ENCODE data around the gene LEF1.
"Not testable (repeated sequence)": the region's sequence is repeated elsewhere in the genome, so short reads cannot be mapped to it uniquely, and the experiment has no call there.

Gene LEF1

GRCh38 chr4:108029016-108029720 is 139.6 kb downstream of the LEF1 start:
- no peak for DNase-seq

GRCh38 chr4:108024878-108025165 is 143.9 kb downstream of the LEF1 start:
- DNase-seq, result no peak

DNA sequence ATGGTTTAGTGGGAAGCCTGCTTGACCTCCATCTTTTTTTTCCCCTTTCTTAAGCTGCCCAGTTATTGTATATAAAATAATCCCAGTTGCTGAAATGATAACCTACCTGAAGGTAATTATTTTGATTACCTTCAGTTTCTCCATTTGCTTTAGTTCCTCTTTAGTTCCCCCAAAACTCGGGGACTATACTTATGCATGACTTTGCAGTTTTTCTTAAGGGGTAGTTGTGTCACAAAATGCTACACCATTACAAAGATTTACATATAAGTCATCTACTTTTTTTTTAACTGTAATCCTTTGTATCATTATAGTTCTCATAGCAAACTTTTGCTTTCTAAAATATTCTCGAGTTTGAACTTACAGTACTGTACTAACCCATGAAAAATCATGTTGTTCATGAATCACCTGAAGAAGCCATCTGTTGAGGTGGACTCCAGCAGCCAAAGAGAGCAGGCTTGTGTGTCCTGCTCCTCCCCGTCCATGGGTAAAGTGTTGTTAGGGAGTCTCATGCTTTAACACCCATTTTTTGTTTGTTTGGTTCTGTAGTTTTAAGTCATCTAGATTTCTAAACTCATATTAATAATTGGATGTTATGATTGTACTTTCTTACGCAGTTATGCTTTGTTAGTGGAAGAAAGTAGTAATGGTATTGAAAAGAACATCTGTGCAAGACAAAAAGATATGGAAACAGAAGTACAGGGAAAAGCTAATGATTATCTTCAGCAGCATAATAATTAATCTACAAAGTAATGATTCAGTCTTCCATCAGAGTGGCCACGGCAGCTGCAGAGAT is 144.5 kb downstream of the LEF1 start:
- DNase-seq, result no peak

- no peak for DNase-seq
Measured at GRCh38 chr4:108018884-108019187, 149.9 kb downstream of the LEF1 start.

- peak; percentile 56 for DNase-seq
Measured at GRCh38 chr4:108018040-108018883, 150.5 kb downstream of the LEF1 start.

- no peak for DNase-seq
Measured at GRCh38 chr4:108013955-108014354, 154.8 kb downstream of the LEF1 start.

- no peak for DNase-seq
Measured at GRCh38 chr4:108013327-108013726, 155.4 kb downstream of the LEF1 start.

DNA sequence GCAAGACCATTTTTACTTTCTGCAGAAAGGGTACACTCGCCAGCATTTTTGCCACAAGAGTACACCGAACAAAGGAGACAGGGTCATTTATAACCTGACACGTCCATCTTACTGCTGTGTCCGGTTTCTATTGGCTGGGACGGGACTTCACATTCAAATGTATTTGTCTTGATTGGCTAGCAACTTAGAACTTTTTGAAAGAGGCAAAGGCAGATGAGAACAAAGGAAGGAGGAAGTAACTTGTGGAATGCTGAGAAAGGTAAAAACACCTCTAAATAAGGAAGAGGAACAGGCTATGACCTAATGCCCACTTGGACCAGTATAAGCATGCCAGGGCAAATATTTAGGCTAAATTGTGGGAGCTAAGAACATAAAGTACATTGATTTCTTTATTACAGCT is 156.3 kb downstream of the LEF1 start:
- not testable (repeated sequence) for DNase-seq

DNA sequence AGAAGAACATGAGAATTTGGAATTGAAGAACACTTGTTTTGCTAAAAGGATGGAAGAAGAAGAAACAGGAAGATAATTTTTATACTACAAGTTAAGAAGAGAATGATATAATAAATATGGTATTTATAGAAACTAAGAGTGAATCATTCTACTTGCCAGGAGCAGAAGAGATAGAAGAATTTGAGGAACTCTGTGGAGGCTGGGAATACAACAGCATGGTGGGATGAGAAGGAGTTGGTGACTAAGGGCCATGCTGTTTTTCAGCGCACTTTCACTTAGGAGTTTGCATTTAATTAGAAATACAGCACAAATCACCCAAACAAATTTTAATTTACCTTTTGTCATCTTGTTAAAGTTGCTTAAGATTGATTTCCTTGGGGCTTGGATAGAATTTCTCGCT is 158.6 kb downstream of the LEF1 start:
- DNase-seq, result no peak

- DNase-seq, result no peak
Measured at GRCh38 chr4:108008721-108009120, 160.0 kb downstream of the LEF1 start.

GRCh38 chr4:108007984-108008383 is 160.7 kb downstream of the LEF1 start:
- no peak for DNase-seq

GRCh38 chr4:108006361-108006760 is 162.4 kb downstream of the LEF1 start:
- no peak for DNase-seq

GRCh38 chr4:108005807-108006206 is 162.9 kb downstream of the LEF1 start:
- no peak for DNase-seq

DNA sequence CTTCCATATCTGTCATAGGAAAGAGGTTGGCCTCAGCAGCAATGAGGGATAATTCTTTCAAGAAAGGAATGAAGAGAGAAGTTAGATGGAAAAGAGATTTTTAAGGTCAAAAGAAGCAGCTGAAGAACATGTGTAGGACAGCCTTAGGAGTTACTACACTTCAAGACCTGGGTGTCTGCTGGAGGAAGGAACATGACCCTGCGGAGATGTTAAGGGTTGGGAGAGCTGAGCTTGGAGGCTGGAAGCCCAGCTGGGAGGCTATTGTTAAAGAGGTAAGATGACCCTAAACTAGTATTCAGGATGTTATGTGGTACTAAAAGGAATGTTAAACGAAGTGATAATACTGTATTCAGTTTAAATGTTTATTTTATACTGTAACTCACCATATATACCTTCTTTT is 164.1 kb downstream of the LEF1 start:
- no peak for DNase-seq

GRCh38 chr4:108003982-108004515 is 164.7 kb downstream of the LEF1 start:
- no peak for DNase-seq

DNA sequence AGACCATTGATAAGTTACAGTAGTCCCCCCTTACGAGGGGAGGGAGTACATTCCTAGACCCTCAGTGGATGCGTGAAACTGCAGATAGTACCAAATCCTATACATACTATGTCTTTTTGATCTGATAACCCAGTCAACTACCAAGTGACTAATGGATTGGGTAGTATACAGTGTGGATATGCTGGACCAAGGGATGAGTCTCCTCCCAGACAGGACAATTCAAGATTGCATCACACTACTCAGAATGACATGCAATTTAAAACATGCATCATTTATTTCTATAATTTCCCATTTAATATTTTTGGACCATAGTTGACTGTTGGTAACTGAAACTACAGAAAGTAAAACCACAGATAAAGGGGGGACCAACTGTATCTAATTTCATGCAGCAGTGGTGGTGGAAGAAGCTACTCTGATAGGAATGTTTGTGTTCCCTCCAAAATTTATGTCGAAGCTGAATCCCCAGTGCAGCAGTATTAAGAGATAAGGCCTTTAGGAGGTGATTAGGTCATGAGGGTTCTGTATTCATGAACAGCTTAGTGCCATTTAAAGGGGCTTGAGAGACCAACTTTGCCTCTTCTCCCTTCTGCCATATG is 167.1 kb downstream of the LEF1 start:
- no peak for DNase-seq

GRCh38 chr4:107999932-108000539 is 168.7 kb downstream of the LEF1 start:
- DNase-seq, result no peak

DNA sequence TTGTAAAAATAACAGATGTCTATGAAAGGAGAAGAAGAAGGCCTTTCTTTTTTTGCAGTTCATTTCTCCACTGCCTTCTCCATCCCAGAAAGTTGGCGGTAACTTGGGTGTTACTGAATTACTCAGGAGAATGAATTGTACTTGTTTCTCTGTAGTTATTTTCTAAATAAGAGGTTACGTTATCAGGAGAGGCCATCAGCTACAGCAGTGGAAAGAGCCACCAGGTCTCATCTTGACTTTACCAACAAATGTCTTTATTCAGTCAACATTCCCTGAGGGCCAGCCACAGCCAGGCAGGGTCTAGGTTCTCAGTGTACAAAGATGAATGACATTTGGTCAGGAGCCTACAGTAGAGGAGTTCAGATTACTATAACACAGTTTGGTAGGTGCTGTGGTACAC is 170.9 kb downstream of the LEF1 start:
- DNase-seq, result no peak

All from NCI-H1092 treated with DMSO at 0.1 percent for 48 hours (cell line).